ENCODE data around the gene ANKRD44.

ANKRD44 gene

GRCh38 chr2:197181491-197181890 lies 129.1 kb downstream of the ANKRD44 start:
- TF ChIP-seq FOXP2 (optimal IDR thresholded peaks at IDR 0.05; ENCODE audit: borderline replicate concordance, extremely low read depth, extremely low read length, insufficient read depth) (no peak), REST (IDR thresholded peaks at IDR 0.05; ENCODE audit: insufficient read depth in 1 of 2, low read depth in 2 of 2, low read length in 2 of 2) (no peak), POLR2AphosphoS5 (IDR thresholded peaks at IDR 0.05; ENCODE audit: low read depth, low read length) (no peak), SIN3A (IDR thresholded peaks at IDR 0.05; ENCODE audit: borderline replicate concordance, insufficient read depth, low read length) (no peak), TAF1 (IDR thresholded peaks at IDR 0.05; ENCODE audit: borderline replicate concordance, insufficient read depth, low read length) (no peak)

- no peak for TF ChIP-seq TAF1 (IDR thresholded peaks at IDR 0.05; ENCODE audit: borderline replicate concordance, insufficient read depth, low read length)
Observed at GRCh38 chr2:197179744-197180498, 130.7 kb downstream of the ANKRD44 start.

DNA sequence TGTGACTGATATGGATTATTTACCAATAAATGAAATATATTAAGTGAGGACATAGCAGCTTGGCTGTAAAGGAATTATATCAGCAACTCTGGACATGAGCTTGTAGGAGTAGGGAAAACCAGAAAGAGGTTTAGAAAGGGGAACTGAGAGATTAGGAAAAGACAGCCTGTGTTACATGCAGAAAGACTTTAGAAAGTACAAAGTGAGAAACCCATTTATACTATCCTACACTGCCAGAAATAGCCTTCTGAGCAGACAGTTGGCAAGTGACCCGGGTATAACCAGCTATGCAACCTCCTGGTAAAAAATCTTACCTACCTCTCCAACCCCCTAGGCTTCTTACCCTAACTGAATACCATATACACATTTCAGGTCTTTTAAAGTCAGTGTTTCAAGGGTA lies 134.1 kb downstream of the ANKRD44 start:
- no peak for TF ChIP-seq FOXP2 (optimal IDR thresholded peaks at IDR 0.05; ENCODE audit: borderline replicate concordance, extremely low read depth, extremely low read length, insufficient read depth)
- no peak for TF ChIP-seq TAF1 (IDR thresholded peaks at IDR 0.05; ENCODE audit: borderline replicate concordance, insufficient read depth, low read length)
- no peak for TF ChIP-seq SIN3A (IDR thresholded peaks at IDR 0.05; ENCODE audit: borderline replicate concordance, insufficient read depth, low read length)
- no peak for TF ChIP-seq REST (IDR thresholded peaks at IDR 0.05; ENCODE audit: insufficient read depth in 1 of 2, low read depth in 2 of 2, low read length in 2 of 2)
- no peak for TF ChIP-seq POLR2AphosphoS5 (IDR thresholded peaks at IDR 0.05; ENCODE audit: low read depth, low read length)

DNA sequence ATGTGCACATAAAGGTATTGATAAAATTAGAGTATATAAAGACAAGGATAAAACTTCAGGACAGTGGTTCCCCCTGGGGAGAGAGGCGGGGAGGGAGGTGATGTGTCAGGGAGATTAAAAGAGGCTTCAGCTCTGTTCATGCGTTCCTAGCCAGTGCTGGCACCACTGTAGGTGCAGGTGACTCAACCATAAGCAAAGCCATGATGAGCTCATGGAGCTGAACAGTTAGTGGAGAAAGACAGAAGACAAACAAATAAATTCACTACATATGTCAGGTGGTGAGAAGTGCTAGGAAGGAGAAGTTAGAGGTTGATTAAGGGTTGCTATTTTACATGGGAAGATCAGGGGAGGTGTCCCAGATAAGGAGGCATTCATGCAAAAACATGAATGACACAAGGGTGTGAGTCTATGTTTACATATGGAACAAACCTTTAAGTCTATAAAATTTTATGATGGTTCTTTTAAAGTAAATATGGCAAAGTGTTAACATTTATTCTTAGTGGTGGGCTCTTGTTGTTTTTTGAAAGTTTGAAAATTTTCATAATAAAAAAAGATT lies 136.0 kb downstream of the ANKRD44 start:
- TF ChIP-seq SIN3A (IDR thresholded peaks at IDR 0.05; ENCODE audit: borderline replicate concordance, insufficient read depth, low read length) (no peak), TAF1 (IDR thresholded peaks at IDR 0.05; ENCODE audit: borderline replicate concordance, insufficient read depth, low read length) (no peak), REST (IDR thresholded peaks at IDR 0.05; ENCODE audit: insufficient read depth in 1 of 2, low read depth in 2 of 2, low read length in 2 of 2) (no peak), FOXP2 (optimal IDR thresholded peaks at IDR 0.05; ENCODE audit: borderline replicate concordance, extremely low read depth, extremely low read length, insufficient read depth) (no peak), POLR2AphosphoS5 (IDR thresholded peaks at IDR 0.05; ENCODE audit: low read depth, low read length) (no peak)

GRCh38 chr2:197171582-197171981 lies 139.0 kb downstream of the ANKRD44 start:
- TF ChIP-seq POLR2AphosphoS5 (IDR thresholded peaks at IDR 0.05; ENCODE audit: low read depth, low read length) (no peak), REST (IDR thresholded peaks at IDR 0.05; ENCODE audit: insufficient read depth in 1 of 2, low read depth in 2 of 2, low read length in 2 of 2) (no peak), FOXP2 (optimal IDR thresholded peaks at IDR 0.05; ENCODE audit: borderline replicate concordance, extremely low read depth, extremely low read length, insufficient read depth) (no peak), SIN3A (IDR thresholded peaks at IDR 0.05; ENCODE audit: borderline replicate concordance, insufficient read depth, low read length) (no peak), TAF1 (IDR thresholded peaks at IDR 0.05; ENCODE audit: borderline replicate concordance, insufficient read depth, low read length) (no peak)

Measured in PFSK-1 (cell line).